Right lobe of liver (tissue), 6 donors: ENCODE results near the gene JMJD4. TPM values are rescaled to one million over a fixed set of nuclear protein-coding genes. Genes with fewer than 3 reads are reported as not detected.
"Not testable (repeated sequence)": the region's sequence is repeated elsewhere in the genome, so short reads cannot be mapped to it uniquely, and the experiment has no call there.

Experiments
- ATAC-seq, 4 donors: fragments of 200-7000 bp; cut with Tn5 transposase; one replicate each; pipeline ENCODE4 v1.9.1; 2020; ENCODE audit warnings: mild to moderate bottlenecking in 4 of 4, moderate library complexity in 4 of 4
- DNase-seq, 3 donors: peaks; one replicate each; pipeline ENCODE4 v3.0.0-alpha.2; 2020
- H3K27ac ChIP-seq, 3 donors: fragments of 200-600 bp; one replicate each; pipeline ENCODE4 v1.8.0; 2022
- H3K27me3 ChIP-seq, 2 donors: fragments of 200-600 bp; one replicate each; pipeline ENCODE4 v1.8.0; 2022
- H3K36me3 ChIP-seq, 4 donors: fragments of 200-600 bp; sonication (generic) in 1 of 4; one replicate each; pipeline versions ENCODE4 v1.5.1 to v1.8.0; 2017 to 2022; ENCODE audit warnings: control low read depth in 1 of 4
- H3K4me1 ChIP-seq, 4 donors: fragments of 200-600 bp; sonication (generic) in 1 of 4; one replicate each; pipeline versions ENCODE4 v1.5.1 to v1.8.0; 2017 to 2022; ENCODE audit warnings: control low read depth in 1 of 4
- H3K4me3 ChIP-seq, 3 donors: fragments of 200-600 bp; one replicate each; pipeline ENCODE4 v1.8.0; 2022
- H3K9me3 ChIP-seq, 4 donors: fragments of 200-600 bp; sonication (generic) in 1 of 4; one replicate each; pipeline versions ENCODE4 v1.5.1 to v1.8.0; 2017 to 2022; ENCODE audit warnings: control low read depth in 1 of 4
- CTCF ChIP-seq, 4 donors: fragments of 200-600 bp in 3 of 4; fragments of 450-650 bp in 1 of 4; IDR thresholded peaks; one replicate each; pipeline versions ENCODE4 v1.5.1 to v1.8.0; 2016 to 2022; ENCODE audit warnings: antibody characterized with exemption in 4 of 4, mild to moderate bottlenecking in 2 of 4
- POLR2A ChIP-seq: fragments of 450-650 bp; IDR thresholded peaks from one replicate; pipeline ENCODE4 v1.6.1; 2017; ENCODE audit warnings: antibody characterized with exemption, mild to moderate bottlenecking
- WGBS: methylation state at CpG from one replicate; pipeline ENCODE4 v1.1.6; 2018; ENCODE audit warnings: low coverage, low lambda C conversion rate; ENCODE audit not compliant: insufficient coverage; ENCODE audit errors: missing lambda C conversion rate; 5-methylcytosine and 5-hydroxymethylcytosine counted together
- intact Hi-C, 2 donors: fragments of 100-400 bp; cut with DNase I; formaldehyde crosslinking; loops; one replicate each; pipeline versions ENCODE4 v1.11.2 to v1.14.1; 2022
- total RNA-seq, 6 experiments: library from RNA; depleted of rRNA in 2 of 6; stranded (reverse); fragments of >200 nt in 2 of 6; fragmentation: NEBNext Ultra II Directional in 3 of 6; extraction: Animal tissue kit (Norgen Biotek cat#: 25700) in 3 of 6; gene quantifications; one replicate each; pipeline versions ENCODE4 v1.1.0 to v1.2.4, GENCODE V29; 2016 to 2023
- donor health status: DM: no; HTN: yes; CAD: no.
- donor health status: DM: no; HTN: no; CAD: no.
- donor health status: DM: no; HTN: no; CAD: no.
- donor health status: DM: no; HTN: yes; CAD: no.
- donor health status: DM: no; HTN: yes; CAD: no.

Gene JMJD4
- total RNA-seq, 6 experiments from 2014 or later: 7.2 to 17.7 (median 9.5) TPM

- Histone ChIP-seq H3K36me3 (no peaks in the 10 kb centered on the region), H3K27me3 (no peaks in the 10 kb centered on the region), H3K27ac (no peak overlapping the region), H3K4me1 (peaks cover 0 to 13% (median 5%) of the 10 kb centered on the region in 4 donors), H3K4me3 (no peak overlapping the region), H3K9me3 (peaks cover 0 to 5% (median 0%) of the 10 kb centered on the region in 4 donors)
- no peak for DNase-seq
- TF ChIP-seq POLR2A (no peak), CTCF (IDR thresholded peaks at IDR 0.05) (no peak)
- ATAC-seq: no peak
- 54% methylated on average over 2 of the region's 2 CpGs for WGBS
- intact Hi-C loops: no loop called here
Measured at GRCh38 chr1:227725046-227725445, 10.1 kb downstream of the JMJD4 start.

- TF ChIP-seq CTCF (IDR thresholded peaks at IDR 0.05) (no peak), POLR2A (no peak)
- 79% methylated on average over 1 of the region's 1 CpG for WGBS
- peaks cover 0 to 5% (median 0%) of the 10 kb centered on the region in 4 donors for H3K9me3 ChIP-seq
- H3K27me3 ChIP-seq: no peaks in the 10 kb centered on the region
- ATAC-seq (no peak), DNase-seq (no peak)
- H3K4me1 ChIP-seq: no peaks in the 10 kb centered on the region
- no peak overlapping the region for H3K27ac ChIP-seq
- no peaks in the 10 kb centered on the region for H3K36me3 ChIP-seq
- intact Hi-C loops: no loop called here
- no peak overlapping the region for H3K4me3 ChIP-seq
Measured at GRCh38 chr1:227723474-227723873, 11.6 kb downstream of the JMJD4 start.

GRCh38 chr1:227718932-227719331 is 16.2 kb downstream of the JMJD4 start:
- H3K27me3 ChIP-seq: no peaks in the 10 kb centered on the region
- WGBS: 39% methylated on average over 2 of the region's 2 CpGs
- H3K27ac ChIP-seq: no peak overlapping the region
- no peak for ATAC-seq
- no peaks in the 10 kb centered on the region for H3K4me1 ChIP-seq
- no peak overlapping the region for H3K4me3 ChIP-seq
- peaks cover 0 to 5% (median 0%) of the 10 kb centered on the region in 4 donors for H3K9me3 ChIP-seq
- no peaks in the 10 kb centered on the region for H3K36me3 ChIP-seq
- TF ChIP-seq POLR2A: no peak
- TF ChIP-seq CTCF (IDR thresholded peaks at IDR 0.05): no peak
- DNase-seq: no peak
- intact Hi-C loops: no loop called here

- TF ChIP-seq CTCF (IDR thresholded peaks at IDR 0.05) (no peak), POLR2A (no peak)
- DNase-seq: no peak
- intact Hi-C loops: no loop called here
- no peak for ATAC-seq
- no peaks in the 10 kb centered on the region for H3K27me3 ChIP-seq
- no peaks in the 10 kb centered on the region for H3K4me1 ChIP-seq
- H3K4me3 ChIP-seq: no peak overlapping the region
- H3K9me3 ChIP-seq: no peaks in the 10 kb centered on the region
- no peak overlapping the region for H3K27ac ChIP-seq
- H3K36me3 ChIP-seq: no peaks in the 10 kb centered on the region
Measured at GRCh38 chr1:227712648-227713047, 22.5 kb downstream of the JMJD4 start.

- no CpG with 5 or more reads among the region's 24 CpGs for WGBS
- H3K9me3 ChIP-seq, H3K27ac ChIP-seq, intact Hi-C loops, H3K36me3 ChIP-seq, DNase-seq, H3K4me3 ChIP-seq, H3K27me3 ChIP-seq, ATAC-seq, H3K4me1 ChIP-seq: not testable (repeated sequence)
Measured at GRCh38 chr1:227710474-227710873, 24.6 kb downstream of the JMJD4 start.
